ACHN (cell line): ENCODE results near the gene DIMT1.
A peak's percentile ranks its signal among the peaks of the same experiment; 100 is the strongest.

ENCODE experiments used
- DNase-seq: peaks from one replicate; pipeline ENCODE4 v3.0.0-alpha.2; 2015
- in situ Hi-C: cut with HindIII; loops from 2 replicates; pipeline ENCODE4 v1.10.0; 2017; ENCODE audit warnings: low sequenced_read_pairs, low pct_ligation_motif_present, low pct_unique_long_range_greater_than_20kb

The DIMT1 gene

GRCh38 chr5:62403411-62404250 is at the start of gene DIMT1:
DIMT1 (minus strand) TSS chr5:62403905; CDS start chr5:62403772, 133 bp downstream.
- DNase-seq = peak; percentile 97
- in situ Hi-C loops = no loop called here

DNA sequence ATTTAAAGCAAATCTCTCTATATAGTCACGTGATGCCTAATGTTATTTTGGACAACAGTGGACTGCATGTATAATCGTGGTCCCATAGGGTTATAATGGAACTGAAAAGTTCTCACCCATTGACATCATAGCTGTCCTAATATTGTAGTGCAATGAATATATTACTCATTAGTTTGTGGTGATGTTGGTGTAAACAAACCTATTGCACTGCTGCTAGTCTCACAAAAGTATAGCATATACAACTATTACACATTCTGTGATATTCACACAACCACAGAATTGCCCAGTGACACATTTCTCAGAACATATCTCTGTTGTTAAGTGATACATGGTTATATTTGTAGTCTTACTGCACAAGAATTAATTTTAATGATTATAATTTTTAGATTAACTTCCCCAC is 46.6 kb upstream of the DIMT1 start:
- no peak for DNase-seq
- in situ Hi-C loops = no loop called here

DNA sequence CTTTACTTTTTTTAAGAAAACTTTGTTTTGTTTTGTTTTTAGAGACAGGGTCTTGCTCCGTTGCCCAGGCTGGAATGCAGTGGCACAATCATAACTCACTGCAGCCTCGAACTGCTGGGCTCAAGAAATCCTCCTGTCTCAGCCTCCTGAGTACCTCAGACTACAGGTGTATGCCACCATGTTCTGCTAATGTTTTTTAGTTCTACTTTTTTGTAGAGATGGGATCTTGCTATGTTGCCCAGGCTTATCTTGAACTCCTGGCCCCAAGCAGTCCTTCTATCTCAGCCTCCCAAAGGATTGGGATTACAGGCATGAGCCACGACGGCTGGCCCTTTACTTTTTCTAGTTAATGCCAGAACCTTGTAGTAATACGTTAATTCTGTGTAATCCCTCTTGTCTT is 44.8 kb upstream of the DIMT1 start:
- DNase-seq = no peak
- in situ Hi-C loops = no loop called here

DNA sequence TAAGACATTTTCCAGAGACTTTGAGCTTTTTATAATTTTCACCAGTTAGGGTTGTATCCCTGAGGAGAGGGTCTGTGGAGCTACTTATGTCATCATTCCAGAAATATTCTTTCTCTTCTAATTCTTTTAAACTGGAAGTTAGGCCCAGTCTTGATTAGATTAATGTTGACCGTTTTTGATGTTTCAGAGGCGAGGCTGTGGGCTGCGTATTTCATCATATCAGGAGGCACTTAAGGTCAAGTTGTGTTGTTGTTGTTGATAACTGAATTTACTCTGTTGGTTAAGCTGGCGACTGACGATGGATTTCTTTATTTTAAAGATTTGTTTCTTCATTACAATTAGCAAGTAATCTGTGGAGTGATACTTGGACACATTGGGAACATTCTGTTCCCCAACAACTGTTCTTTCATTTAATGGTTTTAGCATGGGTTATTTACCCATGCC is 28.9 kb upstream of the DIMT1 start:
- DNase-seq = no peak
- in situ Hi-C loops = no loop called here

DNA sequence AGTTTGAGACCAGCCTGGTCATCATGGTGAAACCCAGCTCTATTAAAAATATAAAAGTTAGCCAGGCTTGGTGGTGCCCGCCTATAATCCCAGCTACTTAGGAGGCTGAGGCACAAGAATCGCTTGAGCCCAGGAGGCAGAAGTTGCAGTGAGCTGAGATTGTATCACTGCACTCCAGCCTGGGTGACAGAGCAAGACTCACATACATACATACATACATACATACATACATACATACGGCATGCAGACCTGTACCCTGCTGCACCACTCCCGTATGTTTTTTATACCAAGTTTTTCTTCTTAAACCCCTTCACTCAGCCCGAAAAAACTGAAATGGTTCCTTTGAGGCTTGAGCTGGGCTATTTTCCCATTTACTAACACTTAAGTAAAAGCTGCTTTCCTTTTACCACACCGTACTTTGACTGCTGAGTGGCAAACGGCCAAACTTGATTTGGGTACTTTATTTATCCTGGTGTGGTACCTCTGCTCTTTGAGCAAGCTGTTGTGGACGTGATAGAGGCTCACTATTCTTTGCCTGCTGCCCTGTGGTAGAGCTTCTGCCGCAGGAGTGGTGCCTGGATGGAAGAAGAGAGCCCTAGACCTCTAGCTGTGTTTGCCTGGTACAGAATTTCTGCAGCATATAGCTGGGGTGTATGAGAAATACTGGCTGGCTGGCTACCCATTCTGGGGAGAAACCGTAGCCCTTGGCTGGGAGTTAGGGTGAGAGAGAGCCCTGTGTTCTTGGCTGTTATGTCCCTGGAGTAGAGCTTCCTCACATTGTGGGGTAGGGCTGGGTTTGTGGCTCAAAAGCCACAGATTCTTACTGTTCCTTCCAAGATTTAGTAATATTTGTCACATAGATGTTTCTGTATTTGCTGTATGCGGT is 28.3 kb upstream of the DIMT1 start:
- in situ Hi-C loops = no loop called here
- DNase-seq = no peak

DNA sequence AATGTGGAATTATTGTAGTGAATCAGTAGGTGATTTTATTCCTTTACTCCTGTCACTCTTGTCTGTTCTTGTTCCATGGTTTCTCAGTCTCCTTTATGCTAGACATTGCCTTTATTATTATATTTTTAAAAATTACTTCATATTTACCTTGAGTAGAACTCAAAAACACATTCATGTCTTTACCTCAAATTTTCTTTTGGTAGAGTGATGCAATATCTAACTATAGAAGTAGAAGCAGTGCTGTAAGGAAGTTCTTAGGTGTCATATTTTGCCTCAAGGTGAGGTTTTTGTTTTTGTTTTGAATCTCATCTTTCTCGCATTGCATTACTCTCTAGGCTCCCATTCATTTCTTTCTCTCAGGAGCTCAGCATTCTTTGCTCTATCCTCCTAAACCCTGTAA is 21.1 kb upstream of the DIMT1 start:
- in situ Hi-C loops = no loop called here
- DNase-seq = no peak

GRCh38 chr5:62421414-62421813 is 17.7 kb upstream of the DIMT1 start:
- in situ Hi-C loops = no loop called here
- DNase-seq = no peak

DNA sequence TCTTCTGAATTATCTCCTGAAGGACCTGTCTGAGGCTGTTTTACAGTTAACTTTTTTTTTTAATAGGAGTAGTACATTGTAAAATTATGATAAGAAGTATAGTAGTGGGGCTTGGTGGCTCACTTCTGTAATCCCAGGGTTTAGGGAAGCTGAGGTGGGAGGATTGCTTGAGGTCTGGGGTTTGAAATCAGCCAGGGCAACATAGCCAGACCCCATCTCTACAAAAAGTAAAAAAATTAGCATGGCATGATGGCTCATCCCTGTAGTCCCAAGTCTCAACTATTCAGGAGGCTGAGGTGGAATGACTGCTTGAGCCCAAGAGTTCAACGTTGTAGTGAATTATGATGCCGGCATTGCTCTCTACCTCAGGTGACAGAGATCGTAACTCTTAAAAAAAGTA is 15.9 kb upstream of the DIMT1 start:
- DNase-seq = no peak
- in situ Hi-C loops = no loop called here

GRCh38 chr5:62418462-62419076 is 14.9 kb upstream of the DIMT1 start:
- in situ Hi-C loops = no loop called here

DNA sequence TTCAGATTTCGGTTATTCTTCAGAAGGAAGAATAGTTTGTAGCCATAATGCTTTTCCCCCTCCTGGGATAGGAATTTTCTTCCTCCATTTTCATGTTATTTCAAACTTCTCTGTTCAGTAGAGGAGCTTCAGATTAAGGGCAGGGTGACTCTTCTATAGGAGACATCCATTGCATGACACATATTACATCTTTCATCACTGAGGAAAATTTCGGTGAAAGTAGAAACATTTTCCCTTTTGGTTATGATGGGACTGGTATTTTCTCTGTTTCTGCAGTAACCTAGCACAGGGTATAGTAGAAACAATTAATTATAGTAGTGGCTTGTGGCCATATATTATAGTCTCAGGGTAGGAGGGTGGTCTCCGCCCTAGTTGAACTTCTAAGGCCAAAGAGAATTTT is 10.0 kb upstream of the DIMT1 start:
- DNase-seq = no peak
- in situ Hi-C loops = no loop called here

More at GRCh38 chr5:62418462-62419076, 14.9 kb upstream of the DIMT1 start:
- DNase-seq = no peak

DNA sequence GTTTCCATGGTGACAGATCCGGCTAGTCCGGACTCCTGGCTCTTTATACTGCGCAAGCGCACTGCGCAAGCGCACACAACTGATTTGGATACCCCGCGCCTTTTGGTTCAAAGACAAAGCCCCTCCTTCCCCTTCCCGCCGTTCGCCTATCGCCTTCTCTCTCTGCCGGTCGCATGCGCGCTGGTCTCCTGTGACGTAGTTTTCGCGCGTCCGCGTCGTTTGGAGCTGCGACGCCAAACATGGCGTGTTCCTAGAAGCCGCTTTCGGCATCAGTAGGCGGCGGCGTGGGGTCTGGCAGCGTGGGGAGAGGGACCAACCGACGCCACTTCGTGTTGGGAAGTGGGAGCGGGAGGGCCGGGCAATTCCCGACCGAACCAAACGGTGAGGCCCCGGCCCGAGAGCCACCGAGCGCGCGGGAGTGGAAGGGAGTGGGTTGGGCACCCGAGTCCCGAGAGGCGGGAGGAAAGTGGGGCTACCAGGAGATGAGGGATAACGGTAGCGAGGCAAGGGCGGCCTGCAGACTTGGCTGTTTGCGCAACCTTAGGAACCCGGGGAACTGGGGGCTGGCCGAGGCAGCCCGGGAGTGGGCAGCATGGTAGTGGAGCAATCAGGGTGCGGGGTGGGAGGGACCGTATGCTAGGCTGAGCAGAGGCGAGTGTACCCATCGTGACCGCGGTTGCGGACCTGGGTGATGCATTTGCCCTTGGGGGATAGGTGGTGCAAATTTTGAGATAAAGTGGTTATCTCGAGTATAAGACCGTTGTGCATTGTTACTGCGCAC is 9.0 kb upstream of the DIMT1 start, which contains the start of gene IPO11:
Gene IPO11 (plus strand): TSS at position 215 of the 781 bp plus-strand sequence. CDS start 24,517 bp downstream, outside the sequence.
- in situ Hi-C loops = no loop called here
- DNase-seq = peak; percentile 98

DNA sequence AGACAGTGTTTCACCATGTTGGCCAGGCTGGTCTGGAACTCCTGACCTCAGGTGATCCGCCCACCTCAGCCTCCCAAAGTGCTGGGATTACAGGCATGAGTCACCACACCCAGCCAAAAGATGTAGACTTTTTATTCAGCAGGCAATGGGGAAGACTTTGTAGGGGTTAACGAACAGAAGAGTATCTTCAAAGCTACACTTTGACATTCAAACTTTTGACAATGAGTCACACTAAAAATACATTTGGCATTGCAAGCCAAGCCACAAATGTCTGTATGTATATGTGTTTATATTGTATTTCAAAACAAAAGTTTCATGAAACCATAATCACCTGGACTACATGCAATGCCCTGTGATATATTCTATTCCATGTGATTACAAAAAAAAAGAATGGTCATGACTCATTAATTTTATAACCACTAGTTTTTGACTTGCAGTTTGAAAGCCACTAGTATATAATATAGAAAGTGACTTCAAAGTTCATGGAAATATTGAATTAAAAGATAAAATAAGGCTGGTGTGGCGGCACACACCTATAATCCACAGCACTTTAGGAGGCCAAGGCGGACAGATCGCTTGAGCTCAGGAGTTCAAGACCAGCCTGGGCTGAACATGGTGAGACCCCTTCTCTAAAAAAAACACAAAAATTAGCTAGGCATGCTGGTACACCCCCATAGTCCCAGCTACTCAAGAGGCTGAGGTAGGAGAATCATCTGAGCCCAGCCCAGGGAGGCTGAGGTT is 8.3 kb downstream of the DIMT1 start:
- in situ Hi-C loops = no loop called here
- no peak for DNase-seq

GRCh38 chr5:62386824-62387223 is 16.9 kb downstream of the DIMT1 start:
- in situ Hi-C loops = no loop called here
- no peak for DNase-seq

DNA sequence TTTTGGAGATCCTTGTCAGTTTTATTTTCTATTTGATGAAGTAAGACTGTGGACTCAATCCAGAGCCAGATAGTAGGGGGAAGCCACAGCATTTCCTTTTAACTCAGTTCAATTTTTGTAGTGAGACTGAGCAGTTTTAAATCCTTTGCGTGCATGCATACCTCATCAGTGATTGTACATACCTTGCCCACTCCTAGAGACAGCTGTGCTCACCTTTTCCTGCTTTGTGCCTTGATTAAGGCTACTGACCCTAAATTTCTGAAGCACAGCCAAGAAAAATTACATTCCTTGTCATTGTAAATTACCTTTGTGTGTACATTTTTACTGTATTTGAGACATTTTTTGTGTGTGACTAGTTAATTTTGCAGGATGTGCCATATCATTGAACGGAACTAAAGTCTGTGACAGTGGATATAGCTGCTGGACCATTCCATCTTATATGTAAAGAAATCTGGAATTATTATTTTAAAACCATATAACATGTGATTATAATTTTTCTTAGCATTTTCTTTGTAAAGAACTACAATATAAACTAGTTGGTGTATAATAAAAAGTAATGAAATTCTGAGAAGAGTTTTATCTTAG is 17.8 kb downstream of the DIMT1 start:
- no peak for DNase-seq
- in situ Hi-C loops = no loop called here

DNA sequence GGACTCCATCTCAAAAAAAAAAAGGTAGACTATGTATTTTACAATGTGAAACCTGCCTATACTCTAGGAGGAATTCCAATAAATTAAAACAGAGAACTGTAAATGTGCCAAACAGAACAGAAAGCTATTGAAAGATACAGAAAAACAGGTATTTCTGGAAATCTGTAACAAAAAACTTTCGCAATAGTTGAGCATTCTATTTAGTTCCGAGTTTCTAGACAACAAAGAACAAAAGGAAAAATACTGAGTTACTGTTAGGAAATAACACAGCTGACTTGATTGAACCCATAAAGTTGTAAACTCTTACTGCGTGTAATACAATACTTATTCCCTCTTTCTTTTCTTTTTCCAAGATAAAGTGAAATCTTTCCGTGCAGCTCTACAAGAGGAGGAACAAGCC is 18.6 kb downstream of the DIMT1 start:
- no peak for DNase-seq
- in situ Hi-C loops = no loop called here

DNA sequence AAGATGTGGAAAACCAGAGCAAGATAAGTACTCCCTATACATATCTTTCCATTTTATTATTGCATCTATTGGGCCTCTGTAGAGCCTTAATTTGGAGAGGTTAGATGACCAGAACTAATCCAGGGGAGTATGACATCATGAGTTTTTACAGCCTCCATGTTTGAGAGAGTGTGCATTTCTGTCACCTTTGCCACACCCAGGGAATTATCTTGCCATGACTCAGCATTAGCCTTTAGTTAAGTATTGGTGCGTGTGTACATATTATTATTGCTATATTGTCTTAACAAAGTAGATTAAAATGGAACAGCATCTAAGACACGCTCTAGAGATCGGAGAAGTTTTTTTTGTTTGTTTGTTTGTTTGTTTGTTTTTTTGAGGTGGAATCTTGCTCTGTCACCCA is 27.6 kb downstream of the DIMT1 start:
- in situ Hi-C loops = no loop called here
- no peak for DNase-seq

GRCh38 chr5:62375627-62376026 is 28.1 kb downstream of the DIMT1 start:
- in situ Hi-C loops = no loop called here
- no peak for DNase-seq
